Epithelial cell of umbilical artery (primary cell): Measurements from ENCODE around the gene ANKRD6. TPM values are rescaled to one million over a fixed set of nuclear protein-coding genes. Genes with fewer than 3 reads are reported as not detected.

Experiments
- total RNA-seq: library from RNA; depleted of rRNA; stranded (reverse); fragments of >200 nt; gene quantifications from 2 replicates; pipeline ENCODE4 v1.2.3, GENCODE V29; 2014

Gene ANKRD6
- 4.1 and 4.9 TPM in 2 replicates for total RNA-seq

GRCh38 chr6:89432875-89433251 is at the start of gene ANKRD6:
Gene ANKRD6 (plus strand): TSS chr6:89433152. CDS start chr6:89566977, 133,825 bp downstream.

GRCh38 chr6:89412071-89413005 is 20.6 kb upstream of the ANKRD6 start, which contains the start of gene RRAGD:
Gene RRAGD (minus strand): TSS chr6:89412273. CDS start chr6:89411993, 280 bp downstream.

GRCh38 chr6:89638320-89639195 is 205.6 kb downstream of the ANKRD6 start, which contains the start of gene LYRM2:
Gene LYRM2 (minus strand): TSS chr6:89638747. CDS start chr6:89638716, 31 bp downstream.

Other genes with a start within 250 kb of the ANKRD6 start
- not detected in 2 replicates for gene GABRR1, start 215.8 kb upstream of the ANKRD6 start, total RNA-seq
- 0.15 TPM in 1 of 2 replicates, not detected in the other for gene GABRR2, start 117.9 kb upstream of the ANKRD6 start, total RNA-seq
- gene UBE2J1, start 80.4 kb upstream of the ANKRD6 start, total RNA-seq = 53.5 and 59.8 TPM in 2 replicates
- 0.30 and 0.32 TPM in 2 replicates for gene RRAGD, start 20.9 kb upstream of the ANKRD6 start, total RNA-seq
- gene LYRM2, start 205.6 kb downstream of the ANKRD6 start, total RNA-seq = 17.9 and 36.0 TPM in 2 replicates